Stimulated activated CD8-positive, alpha-beta memory T cell treated with anti-CD3 and anti-CD28 coated beads, Interleukin-4, amount 100 ng/mL, for 4 hours (primary cell): ENCODE results near the gene CABP4.

Source experiments
- DNase-seq, 2 donors: peaks; one replicate each; pipeline ENCODE4 v3.0.0-alpha.2; 2020; ENCODE audit warnings: low read depth in 2 of 2, low spot score in 1 of 2

The CABP4 gene

GRCh38 chr11:67494371-67495233 is 39.4 kb downstream of the CABP4 start:
- DNase-seq: no peak

- DNase-seq: no peak
Measured at GRCh38 chr11:67495234-67496005, 40.3 kb downstream of the CABP4 start.

GRCh38 chr11:67496113-67496512 is 41.0 kb downstream of the CABP4 start:
- no peak for DNase-seq

DNA sequence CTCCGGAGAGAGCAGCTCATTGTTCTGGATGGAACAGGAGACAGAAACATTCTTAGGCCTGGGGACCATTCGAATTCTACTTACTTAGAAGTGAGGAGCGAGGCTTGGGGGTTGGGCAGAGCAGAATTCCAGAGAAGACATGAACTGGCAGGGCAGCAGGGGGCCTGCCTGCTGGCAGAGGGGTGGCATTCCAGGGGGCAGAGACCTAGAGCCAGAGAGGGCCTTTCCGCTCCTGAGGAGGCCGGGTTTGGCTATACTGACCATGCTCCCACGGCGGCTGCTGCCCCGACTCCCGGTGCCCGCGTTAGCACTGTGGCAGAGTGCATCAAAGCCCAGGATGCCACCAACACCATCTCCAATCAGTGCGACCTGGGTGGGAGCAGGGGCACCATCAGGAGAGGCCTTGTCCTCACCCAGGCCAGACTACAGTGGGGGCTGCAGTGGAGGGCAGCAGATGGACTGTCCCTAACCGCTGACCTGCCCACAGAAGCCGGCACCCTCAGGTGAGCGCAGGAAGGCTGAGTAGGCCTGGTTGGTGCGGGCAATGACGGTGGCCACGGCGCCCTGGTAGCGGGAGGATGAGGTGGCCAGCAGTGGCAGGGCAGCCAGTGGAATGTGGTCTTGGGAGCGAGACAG is 42.6 kb downstream of the CABP4 start:
- no peak for DNase-seq

- DNase-seq: no peak
Measured at GRCh38 chr11:67498544-67498972, 43.4 kb downstream of the CABP4 start.

- DNase-seq: no peak
Measured at GRCh38 chr11:67499808-67500483, 44.8 kb downstream of the CABP4 start.

- DNase-seq: no peak
Measured at GRCh38 chr11:67500484-67500821, 45.3 kb downstream of the CABP4 start.

- no peak for DNase-seq
Measured at GRCh38 chr11:67500831-67501715, 45.9 kb downstream of the CABP4 start.

DNA sequence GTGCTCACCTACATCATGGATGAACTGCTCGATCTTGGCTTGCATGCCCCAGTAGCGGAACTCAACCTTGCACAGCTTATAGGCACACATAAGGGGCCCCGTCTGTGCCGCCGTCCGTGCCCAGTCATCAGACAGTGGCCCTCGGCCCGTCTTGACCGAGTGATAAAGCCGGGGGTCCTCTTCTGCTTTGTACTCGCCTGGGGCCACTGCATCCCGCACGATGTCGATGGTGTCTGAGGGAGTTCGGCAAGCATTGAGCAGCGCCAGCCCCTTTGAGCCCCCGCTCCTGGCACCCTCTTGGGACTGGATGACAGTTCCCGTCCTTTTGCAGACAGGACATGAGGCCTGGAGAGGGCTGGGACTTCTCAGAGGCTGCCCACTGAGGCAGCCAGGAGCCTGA is 46.7 kb downstream of the CABP4 start:
- DNase-seq: no peak

GRCh38 chr11:67502328-67502979 is 47.3 kb downstream of the CABP4 start:
- DNase-seq: no peak

DNA sequence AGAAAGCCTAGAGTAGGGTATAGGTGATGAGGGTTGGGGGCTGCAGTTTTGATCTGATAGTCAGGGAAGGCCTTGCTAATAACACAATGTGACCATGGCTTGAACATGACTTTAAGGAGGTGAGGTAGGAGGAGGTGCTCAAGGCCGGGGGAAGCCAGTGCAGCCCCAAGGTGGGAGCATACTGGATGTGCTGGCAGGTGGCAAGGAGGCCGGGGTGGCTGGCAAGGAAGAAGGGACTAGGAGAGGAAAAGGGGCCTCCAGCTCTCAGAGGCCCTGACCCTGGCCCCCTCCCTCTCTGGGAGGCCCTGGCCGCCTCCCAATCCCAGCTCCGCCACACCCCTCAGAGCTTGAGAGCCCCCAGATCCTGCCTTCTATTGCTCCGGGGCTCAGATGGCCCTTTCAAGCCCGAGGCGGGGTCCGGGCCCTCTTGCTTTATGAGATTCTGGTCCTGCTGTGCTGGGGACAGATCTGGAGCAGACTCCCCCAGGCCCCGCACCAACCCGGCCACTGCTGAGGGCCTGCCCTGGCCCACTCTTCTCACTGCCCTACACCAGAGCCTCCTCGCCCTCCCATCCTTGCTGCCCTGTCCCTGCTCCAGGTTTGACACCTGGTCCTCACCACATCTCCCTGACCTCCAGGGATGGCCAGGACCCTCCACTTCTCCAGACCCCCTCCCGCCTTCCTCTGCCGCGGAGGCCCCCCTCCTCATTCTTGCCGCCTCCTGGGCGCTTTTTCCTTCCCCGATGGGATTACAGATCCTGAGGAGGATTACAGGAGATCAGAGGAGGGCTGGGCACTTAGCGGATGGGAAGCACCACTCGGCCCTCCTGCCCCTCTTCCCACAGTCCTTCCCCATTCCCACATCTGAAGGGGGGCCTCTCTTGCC is 48.2 kb downstream of the CABP4 start:
- DNase-seq: no peak

DNA sequence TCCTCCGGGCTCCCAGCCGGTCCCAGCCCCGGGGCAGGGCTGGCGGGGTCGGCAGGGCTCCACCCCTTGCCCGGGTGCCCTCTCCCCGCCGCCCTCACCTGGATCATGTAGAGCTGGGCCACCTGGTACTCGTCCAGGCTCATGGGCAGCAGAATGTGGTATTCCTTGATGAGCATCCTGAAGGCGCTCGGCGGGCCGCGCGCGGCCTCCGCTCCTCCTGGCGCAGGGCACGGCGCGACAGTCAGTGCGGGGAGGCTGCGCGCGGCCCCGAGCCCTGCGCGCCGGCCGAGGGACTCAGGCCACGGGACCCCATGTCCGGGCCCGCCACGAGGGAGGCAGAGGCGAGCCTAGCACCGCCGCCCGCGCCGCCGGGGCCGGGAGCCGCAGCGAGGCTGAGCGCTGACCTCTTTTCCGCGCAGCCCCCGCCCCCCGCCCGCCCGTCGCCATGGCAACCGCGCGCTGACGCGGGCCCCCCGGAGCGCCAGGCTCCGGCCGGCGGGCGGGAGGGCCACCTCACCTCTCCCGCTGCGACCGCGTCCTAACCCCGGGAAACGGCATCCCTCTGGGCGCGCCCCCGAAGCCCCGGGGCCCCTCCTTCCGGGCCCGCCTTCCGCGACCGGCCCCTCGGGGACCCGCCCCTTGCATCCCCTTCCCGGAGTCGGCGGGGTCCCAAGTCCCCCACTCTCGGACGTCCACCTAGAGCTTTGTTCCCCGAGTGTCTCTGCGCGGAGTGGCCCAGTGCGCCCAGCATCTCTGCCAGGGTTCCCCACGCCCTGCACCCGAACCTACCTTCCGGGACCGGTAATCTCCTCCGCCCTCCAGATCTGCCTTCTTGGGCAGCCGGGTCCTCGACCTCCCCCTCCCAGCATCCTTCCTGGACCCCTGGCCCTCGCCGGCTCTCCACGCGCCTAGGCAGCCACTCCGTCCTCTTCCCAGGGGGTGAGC is 49.1 kb downstream of the CABP4 start:
- DNase-seq: no peak

DNA sequence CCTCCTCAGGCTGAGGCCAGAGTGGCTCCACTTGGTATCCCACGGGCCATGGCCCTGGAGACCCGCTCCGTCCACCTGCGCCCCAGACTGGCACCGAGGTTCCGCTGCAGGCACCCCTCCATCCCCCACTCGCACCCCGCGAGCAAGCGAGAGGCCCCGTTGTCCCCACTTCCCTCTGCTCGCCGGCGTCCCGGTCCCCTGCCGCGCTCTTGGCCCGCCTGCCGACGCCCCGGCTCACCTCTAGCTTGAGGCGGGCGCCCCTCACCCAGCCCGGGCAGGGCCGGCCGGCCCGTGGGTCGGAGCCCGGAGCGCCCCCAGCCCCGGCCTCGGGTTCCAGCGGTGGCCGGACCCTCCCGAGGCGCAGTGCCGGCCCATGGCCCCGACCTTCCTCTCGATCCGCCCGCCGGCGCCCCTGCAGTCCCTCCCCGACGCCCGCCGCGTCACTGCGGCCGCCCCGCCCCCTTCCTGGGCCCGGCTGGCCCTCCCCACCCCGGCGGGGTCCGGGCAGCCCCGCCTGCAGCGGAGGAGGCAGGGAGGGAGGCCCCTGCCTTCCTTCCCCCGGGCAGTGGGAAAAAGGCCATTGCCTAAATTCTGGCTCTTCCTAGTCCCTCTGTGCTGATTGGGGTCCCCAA is 49.9 kb downstream of the CABP4 start, which contains the start of gene PITPNM1:
TSS of gene PITPNM1 (minus strand) at position 414 of the 632 bp plus-strand sequence. CDS start 1,183 bp downstream, outside the sequence.
- DNase-seq: peak in 1 of 2 donors; percentile 47

DNA sequence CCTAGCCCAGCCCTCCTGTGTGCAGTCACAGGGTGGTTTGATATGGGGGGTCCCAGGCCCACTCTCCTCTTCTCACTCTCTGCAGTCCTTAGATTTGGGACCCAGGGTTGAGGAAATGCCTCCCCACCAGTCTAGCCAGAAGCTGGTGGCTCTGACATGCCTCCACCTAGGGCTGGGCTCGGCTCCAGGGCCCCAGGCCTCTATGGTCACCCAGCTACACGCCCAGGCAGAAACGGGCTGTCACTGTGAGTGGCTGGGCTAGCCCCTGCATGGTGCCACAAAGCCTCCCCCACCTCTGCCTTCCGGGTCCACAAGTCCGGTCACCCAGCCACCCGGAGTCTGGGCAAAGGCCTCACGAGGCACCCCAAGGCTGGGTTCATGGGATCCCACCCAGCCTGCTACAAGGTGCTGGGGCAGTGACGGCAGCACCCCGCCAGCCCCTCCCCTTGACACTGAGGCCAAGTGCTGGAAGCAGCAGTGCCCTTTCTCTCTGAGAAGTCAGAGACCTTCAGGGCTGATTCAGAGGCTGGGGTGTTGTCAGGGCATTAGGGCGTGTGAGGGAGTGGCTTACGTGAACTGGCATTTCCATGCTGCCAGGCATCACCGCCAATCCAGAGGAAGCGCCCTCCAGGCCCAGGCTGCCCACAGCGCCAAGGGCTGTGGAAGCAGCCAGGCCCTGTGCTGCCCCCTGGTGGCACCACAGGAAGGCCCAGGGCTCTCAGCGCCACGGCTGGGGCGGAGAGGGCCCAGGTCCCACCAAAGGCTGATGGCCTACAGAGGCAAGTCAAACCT is 50.6 kb downstream of the CABP4 start:
- peak; percentile 68 to 78 for DNase-seq

DNA sequence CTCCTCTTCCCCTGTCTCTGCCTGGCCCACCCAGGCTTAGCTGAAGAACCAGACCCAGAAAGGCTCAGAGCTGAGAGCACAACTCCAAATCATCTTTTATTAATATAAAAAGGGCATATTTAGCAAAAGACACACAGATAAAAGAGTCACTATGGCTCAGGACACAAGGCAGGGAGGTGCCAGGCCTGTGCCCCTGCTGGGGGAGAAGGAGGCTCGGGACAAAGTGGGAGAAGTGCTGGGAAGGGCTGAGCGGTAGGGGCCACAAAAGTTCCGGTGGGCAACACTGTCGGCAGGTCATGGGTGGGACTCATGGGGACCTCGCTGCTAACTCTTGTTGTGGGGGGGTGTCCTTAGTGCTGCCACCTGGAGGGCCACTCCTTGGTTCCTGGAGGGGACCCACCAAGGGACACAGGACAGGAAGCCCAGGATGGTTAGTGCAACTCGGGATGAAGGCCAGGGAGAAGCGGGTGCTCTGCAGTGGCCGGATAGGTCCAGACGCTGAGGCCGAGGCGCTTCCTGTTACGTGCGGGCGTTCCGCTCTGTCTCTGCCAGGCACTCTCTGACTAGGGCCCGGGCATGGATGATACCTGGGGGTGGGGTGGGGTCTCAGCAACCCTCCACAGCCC is 51.4 kb downstream of the CABP4 start:
- DNase-seq: no peak
